ENCODE data around the gene CBX8. TPM values are rescaled to one million over a fixed set of nuclear protein-coding genes. Genes with fewer than 3 reads are reported as not detected.
A peak's percentile ranks its signal among the peaks of the same experiment; 100 is the strongest.

CBX8 gene
- total and polyA plus RNA-seq, 2 donors (not counting 3 experiments of a cell fraction or from before 2014, with no cell fraction given), result 0.69 to 3.1 TPM

GRCh38 chr17:79797492-79798298 lies 818 bp upstream of the CBX8 start:
- Histone ChIP-seq H3K4me2 (ENCODE audit: insufficient read depth, low read length) (no peak overlapping the region), H3K4me3 (replicated peaks in 1 of 3; ENCODE audit: insufficient read depth in 1 of 3, low read depth in 1 of 3, low read length in 3 of 3) (peak overlapping the region in 2 of 3 experiments; percentile 13 to 79), H3K9me3 (replicated peaks; ENCODE audit: control insufficient read depth, insufficient read depth, low read length) (no peaks in the 10 kb centered on the region), H4K20me1 (replicated peaks; ENCODE audit: control insufficient read depth, extremely low read depth, insufficient read depth, low read length) (no peaks in the 10 kb centered on the region), H2AFZ (ENCODE audit: low read depth, low read length) (no peak overlapping the region), H3K27ac (ENCODE audit: insufficient read depth, low read depth, low read length) (no peak overlapping the region), H3K79me2 (ENCODE audit: control insufficient read depth, insufficient read depth, low read length) (no peaks in the 10 kb centered on the region), H3K36me3 (ENCODE audit: control insufficient read depth in 2 of 2, extremely low read depth in 1 of 2, insufficient read depth in 2 of 2, low read length in 2 of 2) (no peaks in the 10 kb centered on the region), H3K4me1 (ENCODE audit: control insufficient read depth, extremely low read depth, insufficient read depth, low read length) (peaks cover 19% of the 10 kb centered on the region), H3K9ac (replicated peaks; ENCODE audit: extremely low read depth, insufficient read depth, low read length) (no peak overlapping the region), H3K9me1 (replicated peaks; ENCODE audit: control insufficient read depth, extremely low read depth, insufficient read depth, low read length) (no peaks in the 10 kb centered on the region), H3K27me3 (ENCODE audit: control insufficient read depth in 2 of 2, insufficient read depth in 2 of 2, low read length in 2 of 2) (peaks cover 42 to 61% of the 10 kb centered on the region in 2 experiments)
- no peak for DNase-seq (ENCODE audit: low read depth, low spot score)
- CTCF ChIA-PET, result interaction anchor here (0.9 to 3.2 kb wide), 10 partner anchors 10 to 304 kb away, joined by 3 to 20 read pairs (median 5); partner anchors contain the start of genes CBX4 and GAA
- intact Hi-C loops (cut with micrococcal nuclease) (loop anchor here (1.0 to 2.0 kb wide), 4 partner anchors 16 to 191 kb away; partner anchors contain the start of genes CBX2 and CBX4), dilution Hi-C loops (cut with MboI; ENCODE audit: extremely low pct_ligation_motif_present, low sequenced_read_pairs) (no loop called here)
- POLR2A ChIA-PET, result interaction anchor here (0.6 to 1.0 kb wide), 6 partner anchors 10 to 168 kb away, joined by 3 to 6 read pairs (median 4); partner anchors contain the start of gene CBX4
- TF ChIP-seq CTCF (IDR thresholded peaks at IDR 0.05; ENCODE audit: extremely low read depth in 1 of 2, insufficient read depth in 1 of 2, low read depth in 1 of 2, low read length in 2 of 2) (no peak), POLR2A (IDR thresholded peaks at IDR 0.05; ENCODE audit: low read depth, low read length) (no peak), MYC (IDR thresholded peaks at IDR 0.05; ENCODE audit: low read depth, low read length) (no peak), GATA2 (IDR thresholded peaks at IDR 0.05; ENCODE audit: insufficient read depth, insufficient read length, low read depth, low read length) (no peak), FOS (IDR thresholded peaks at IDR 0.05; ENCODE audit: borderline replicate concordance, insufficient read depth, low read length) (no peak), MAX (IDR thresholded peaks at IDR 0.05; ENCODE audit: insufficient read depth, insufficient read length) (no peak), POLR2AphosphoS5 (IDR thresholded peaks at IDR 0.05; ENCODE audit: insufficient read depth, low read depth, low read length) (no peak), EZH2 (IDR thresholded peaks at IDR 0.05; ENCODE audit: borderline replicate concordance, low read depth, low read length, severe bottlenecking) (no peak), JUN (IDR thresholded peaks at IDR 0.05; ENCODE audit: borderline replicate concordance, insufficient read depth, insufficient read length, low read depth) (no peak)
- no TSS peak for BruUV-seq (replicated peaks)
- FAIRE-seq, result no peak
